Rectal smooth muscle tissue (tissue), 1 donor: ENCODE results near the gene ZNF358.

Experiments
- H3K27ac ChIP-seq: one replicate; pipeline ENCODE4 v1.7.0; 2013; ENCODE audit warnings: low read depth, low read length, inconsistent platforms
- H3K27me3 ChIP-seq: one replicate; pipeline ENCODE4 v1.7.0; 2013; ENCODE audit warnings: low read length; ENCODE audit not compliant: control insufficient read depth, insufficient read depth
- H3K36me3 ChIP-seq: one replicate; pipeline ENCODE4 v1.7.0; 2013; ENCODE audit warnings: low read length; ENCODE audit not compliant: control insufficient read depth, insufficient read depth
- H3K4me1 ChIP-seq: one replicate; pipeline ENCODE4 v1.7.0; 2013; ENCODE audit warnings: low read length; ENCODE audit not compliant: control insufficient read depth, insufficient read depth
- H3K4me3 ChIP-seq: one replicate; pipeline ENCODE4 v1.7.0; 2013; ENCODE audit warnings: low read length
- H3K9ac ChIP-seq: one replicate; pipeline ENCODE4 v1.7.0; 2013; ENCODE audit warnings: low read length

The ZNF358 gene

DNA sequence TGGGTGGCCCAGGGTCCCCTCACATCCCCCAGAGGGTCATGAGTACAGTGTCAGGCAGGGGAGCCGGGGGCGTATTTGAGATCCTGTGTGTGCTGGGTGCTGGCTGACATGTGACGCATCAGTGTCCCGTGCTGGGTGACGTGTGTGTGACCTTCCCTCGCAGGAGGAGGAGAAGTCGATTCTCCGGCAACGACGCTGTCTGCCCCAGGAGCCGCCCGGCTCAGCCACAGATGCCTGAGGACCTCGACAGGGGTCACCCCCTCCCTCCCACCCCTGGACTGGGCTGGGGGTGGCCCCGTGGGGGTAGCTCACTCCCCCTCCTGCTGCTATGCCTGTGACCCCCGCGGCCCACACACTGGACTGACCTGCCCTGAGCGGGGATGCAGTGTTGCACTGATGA is 45.4 kb downstream of the ZNF358 start:
- no peak overlapping the region for H3K4me3 ChIP-seq
- H3K36me3 ChIP-seq: peaks cover 32% of the 10 kb centered on the region
- H3K27me3 ChIP-seq: no peaks in the 10 kb centered on the region
- no peak overlapping the region for H3K27ac ChIP-seq
- H3K9ac ChIP-seq: no peak overlapping the region
- H3K4me1 ChIP-seq: no peaks in the 10 kb centered on the region

DNA sequence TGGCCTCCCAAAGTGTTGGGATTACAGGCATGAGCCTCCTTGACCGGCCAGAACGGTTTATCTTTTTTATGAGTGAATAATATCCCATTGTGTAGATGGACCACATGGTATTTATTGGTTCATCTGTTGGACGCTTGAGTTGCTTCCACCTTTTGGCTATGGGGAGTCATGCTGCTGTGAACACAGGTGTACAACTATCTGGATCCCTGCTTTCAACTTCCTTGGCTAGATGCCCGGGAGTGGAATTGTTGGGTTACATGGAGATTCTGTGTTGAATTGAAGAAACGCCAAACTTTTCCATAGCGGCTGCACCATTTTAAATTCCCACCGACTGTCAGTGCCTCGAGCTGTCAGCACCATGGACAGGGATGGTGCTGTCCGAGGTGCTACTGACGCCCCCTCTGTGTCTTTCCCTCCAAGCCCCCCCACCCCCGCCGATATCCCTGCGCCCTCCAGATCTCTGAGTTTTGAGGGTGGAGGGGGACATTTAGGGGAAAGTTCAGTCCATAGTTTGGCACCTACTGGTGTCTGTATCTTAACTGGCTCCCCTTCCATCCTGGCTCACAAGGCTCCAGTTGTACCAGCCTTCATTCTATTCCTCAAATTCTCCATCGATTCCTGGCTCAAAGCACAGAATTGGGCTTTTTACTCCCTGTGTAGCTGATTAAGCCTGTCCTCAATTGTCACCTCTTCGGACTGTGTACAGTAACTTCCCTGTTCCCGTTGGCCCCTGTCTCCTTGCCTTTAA is 46.9 kb downstream of the ZNF358 start:
- no peak overlapping the region for H3K27ac ChIP-seq
- H3K27me3 ChIP-seq: no peaks in the 10 kb centered on the region
- H3K4me1 ChIP-seq: no peaks in the 10 kb centered on the region
- H3K9ac ChIP-seq: no peak overlapping the region
- H3K4me3 ChIP-seq: no peak overlapping the region
- peaks cover 20% of the 10 kb centered on the region for H3K36me3 ChIP-seq

DNA sequence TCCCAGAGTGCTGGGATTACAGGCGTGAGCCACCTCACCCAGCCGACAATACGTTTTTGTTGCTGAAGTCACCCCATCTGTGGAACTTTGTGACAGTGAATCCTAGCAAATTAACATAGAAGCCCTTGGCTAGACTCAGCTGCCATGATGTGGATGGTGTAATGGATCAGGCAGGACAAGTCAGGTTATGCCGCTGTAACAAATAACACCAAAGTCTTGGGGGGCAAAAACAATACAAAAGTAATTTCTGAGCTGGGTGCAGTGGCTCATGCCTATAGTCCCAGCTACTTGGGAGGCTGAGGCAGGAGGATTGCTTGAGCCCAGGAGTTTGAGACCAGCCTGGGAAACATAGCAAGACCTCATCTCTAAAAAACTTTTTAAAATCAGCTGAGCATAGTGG is 49.0 kb downstream of the ZNF358 start:
- Histone ChIP-seq H3K4me1 (no peaks in the 10 kb centered on the region), H3K9ac (no peak overlapping the region), H3K27me3 (no peaks in the 10 kb centered on the region), H3K36me3 (peaks cover 9% of the 10 kb centered on the region), H3K4me3 (no peak overlapping the region), H3K27ac (no peak overlapping the region)

DNA sequence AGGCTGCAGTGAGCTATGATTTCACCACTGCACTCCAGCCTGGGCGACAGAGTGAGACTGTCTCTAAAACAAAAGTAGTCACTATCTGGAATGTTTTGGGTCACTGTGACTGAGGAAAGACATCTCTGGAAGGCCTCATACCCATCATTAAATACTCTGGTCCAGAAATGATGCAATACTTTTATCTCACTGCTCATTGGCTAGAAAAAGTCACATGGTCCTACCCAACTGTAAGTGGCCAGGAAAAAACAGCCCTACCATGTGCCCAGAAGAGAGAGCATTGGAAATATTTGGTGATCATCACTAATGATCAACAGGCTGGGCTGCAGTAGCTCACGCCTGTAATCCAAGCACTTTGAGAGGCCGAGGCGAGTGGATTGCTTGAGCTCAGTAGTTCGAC is 49.4 kb downstream of the ZNF358 start:
- Histone ChIP-seq H3K4me3 (no peak overlapping the region), H3K4me1 (no peaks in the 10 kb centered on the region), H3K9ac (no peak overlapping the region), H3K27ac (no peak overlapping the region), H3K27me3 (no peaks in the 10 kb centered on the region), H3K36me3 (peaks cover 6% of the 10 kb centered on the region)
